SU-DHL-6 (cell line): Measurements from ENCODE around the gene DCANP1.

Experiments used
- EZH2phosphoT487 ChIP-seq: fragments of 200-600 bp; sonication (generic), shearing (Covaris generic); conservative IDR thresholded peaks from 2 replicates; pipeline ENCODE4 v1.6.1; 2018; ENCODE audit warnings: mild to moderate bottlenecking, antibody characterized with exemption, low read length, moderate library complexity, mixed read lengths
- TF ChIP-seq, protein P1 (sequence below): fragments of 200-600 bp; sonication (generic); IDR thresholded peaks from one replicate; pipeline ENCODE4 v1.5.1; 2017; ENCODE audit warnings: antibody characterized with exemption, mild to moderate bottlenecking, low read length, moderate library complexity; ENCODE audit not compliant: insufficient read depth, poor library complexity, severe bottlenecking

DNA sequence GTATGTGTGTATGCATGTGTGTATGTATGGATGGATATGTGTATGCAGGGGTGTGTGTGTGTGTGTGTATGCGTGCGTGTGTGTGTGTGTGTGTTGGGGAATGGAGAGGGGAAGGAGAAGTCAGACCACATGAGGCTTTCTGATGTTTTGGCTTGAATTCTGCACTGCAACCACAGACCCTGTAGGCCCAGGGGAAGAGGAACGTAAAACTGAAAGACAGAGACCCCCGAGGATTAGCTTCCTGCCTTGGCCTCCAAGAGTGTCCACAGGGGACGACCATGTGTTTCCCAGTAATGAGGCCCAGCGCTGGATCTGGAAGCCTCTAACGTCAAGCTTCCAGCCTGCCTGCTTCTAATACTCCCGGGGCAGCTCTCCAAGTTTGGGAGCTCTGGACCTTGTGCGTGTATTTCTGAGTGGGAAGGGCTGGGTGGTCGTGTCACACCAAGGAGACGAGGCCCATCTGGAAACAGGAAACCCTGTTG lies 5.8 kb downstream of the DCANP1 start:
- TF ChIP-seq, protein P1, sequence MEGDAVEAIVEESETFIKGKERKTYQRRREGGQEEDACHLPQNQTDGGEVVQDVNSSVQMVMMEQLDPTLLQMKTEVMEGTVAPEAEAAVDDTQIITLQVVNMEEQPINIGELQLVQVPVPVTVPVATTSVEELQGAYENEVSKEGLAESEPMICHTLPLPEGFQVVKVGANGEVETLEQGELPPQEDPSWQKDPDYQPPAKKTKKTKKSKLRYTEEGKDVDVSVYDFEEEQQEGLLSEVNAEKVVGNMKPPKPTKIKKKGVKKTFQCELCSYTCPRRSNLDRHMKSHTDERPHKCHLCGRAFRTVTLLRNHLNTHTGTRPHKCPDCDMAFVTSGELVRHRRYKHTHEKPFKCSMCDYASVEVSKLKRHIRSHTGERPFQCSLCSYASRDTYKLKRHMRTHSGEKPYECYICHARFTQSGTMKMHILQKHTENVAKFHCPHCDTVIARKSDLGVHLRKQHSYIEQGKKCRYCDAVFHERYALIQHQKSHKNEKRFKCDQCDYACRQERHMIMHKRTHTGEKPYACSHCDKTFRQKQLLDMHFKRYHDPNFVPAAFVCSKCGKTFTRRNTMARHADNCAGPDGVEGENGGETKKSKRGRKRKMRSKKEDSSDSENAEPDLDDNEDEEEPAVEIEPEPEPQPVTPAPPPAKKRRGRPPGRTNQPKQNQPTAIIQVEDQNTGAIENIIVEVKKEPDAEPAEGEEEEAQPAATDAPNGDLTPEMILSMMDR, result no peak
- TF ChIP-seq EZH2phosphoT487, result no peak
